GM12801 (cell line): ENCODE measurements around the gene COL17A1.

ENCODE experiments used
- TF ChIP-seq, protein P1 (sequence below): IDR thresholded peaks from one replicate; pipeline ENCODE4 v1.5.1; 2011; ENCODE audit warnings: control low read depth; ENCODE audit not compliant: insufficient read length; ENCODE audit errors: extremely low read depth

Gene COL17A1

DNA sequence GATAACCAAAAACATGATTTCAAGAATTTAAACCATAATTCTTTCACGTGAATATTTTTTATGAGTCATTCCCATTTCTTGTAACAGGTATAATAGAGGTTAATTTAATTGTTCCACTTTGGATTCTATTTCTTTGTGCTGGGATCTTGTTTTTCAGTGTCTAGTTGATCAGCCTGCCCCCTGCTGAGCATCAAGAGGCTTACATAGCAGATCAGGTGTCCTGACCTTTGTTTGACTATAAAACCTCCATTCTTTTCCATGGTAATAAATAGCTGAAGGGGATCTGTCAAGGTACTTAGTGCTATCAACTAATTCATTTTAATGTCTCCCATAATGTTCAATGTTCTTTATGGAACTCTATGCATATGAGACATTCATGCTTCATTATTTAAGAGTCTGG lies 4.9 kb downstream of the COL17A1 start:
- TF ChIP-seq, protein P1, sequence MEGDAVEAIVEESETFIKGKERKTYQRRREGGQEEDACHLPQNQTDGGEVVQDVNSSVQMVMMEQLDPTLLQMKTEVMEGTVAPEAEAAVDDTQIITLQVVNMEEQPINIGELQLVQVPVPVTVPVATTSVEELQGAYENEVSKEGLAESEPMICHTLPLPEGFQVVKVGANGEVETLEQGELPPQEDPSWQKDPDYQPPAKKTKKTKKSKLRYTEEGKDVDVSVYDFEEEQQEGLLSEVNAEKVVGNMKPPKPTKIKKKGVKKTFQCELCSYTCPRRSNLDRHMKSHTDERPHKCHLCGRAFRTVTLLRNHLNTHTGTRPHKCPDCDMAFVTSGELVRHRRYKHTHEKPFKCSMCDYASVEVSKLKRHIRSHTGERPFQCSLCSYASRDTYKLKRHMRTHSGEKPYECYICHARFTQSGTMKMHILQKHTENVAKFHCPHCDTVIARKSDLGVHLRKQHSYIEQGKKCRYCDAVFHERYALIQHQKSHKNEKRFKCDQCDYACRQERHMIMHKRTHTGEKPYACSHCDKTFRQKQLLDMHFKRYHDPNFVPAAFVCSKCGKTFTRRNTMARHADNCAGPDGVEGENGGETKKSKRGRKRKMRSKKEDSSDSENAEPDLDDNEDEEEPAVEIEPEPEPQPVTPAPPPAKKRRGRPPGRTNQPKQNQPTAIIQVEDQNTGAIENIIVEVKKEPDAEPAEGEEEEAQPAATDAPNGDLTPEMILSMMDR = no peak

DNA sequence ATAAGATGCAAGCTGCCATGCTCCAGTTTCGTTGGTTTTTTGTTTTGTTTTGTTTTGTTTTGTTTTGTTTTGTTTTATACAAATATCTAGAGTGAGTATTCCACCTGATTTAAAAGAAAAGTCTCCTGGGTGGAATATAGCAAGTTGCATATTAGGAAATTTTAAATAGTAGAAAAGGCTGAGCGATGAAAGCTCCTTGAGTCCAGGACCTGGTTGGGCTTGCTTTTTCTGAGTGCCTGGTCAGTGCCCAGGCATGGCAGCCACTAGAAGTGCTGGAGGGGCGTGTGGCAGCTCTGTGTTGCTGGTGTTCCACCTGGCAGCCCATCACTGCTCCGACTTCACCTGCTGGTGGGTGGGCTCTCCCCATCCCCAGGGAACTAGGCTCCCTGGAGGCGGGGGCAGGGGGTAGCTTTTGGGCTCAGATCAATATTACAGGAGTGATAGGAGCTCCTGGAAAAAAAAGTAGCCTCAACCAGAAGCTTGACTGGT lies 8.0 kb downstream of the COL17A1 start:
- TF ChIP-seq, protein P1 = no peak

DNA sequence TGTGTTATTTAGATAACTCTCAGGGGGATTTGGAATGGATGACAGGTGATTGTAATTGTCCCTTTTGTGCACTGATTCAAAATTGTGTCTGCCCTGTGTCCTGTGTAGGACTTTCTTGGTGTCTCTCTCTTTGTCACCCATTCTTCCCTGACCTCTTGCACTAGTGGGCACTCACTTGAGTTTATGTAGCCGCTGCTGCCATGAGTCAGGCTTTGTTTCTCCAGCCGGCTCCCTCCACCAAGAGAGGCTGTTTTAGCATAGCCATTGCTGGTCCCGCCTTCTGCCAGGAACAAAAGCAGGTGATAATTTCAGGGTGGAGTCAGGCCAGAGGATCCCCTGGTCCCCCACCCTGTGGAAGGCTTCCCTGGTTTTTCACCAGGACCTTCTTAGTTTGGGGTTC lies 8.4 kb downstream of the COL17A1 start:
- TF ChIP-seq, protein P1 = no peak

DNA sequence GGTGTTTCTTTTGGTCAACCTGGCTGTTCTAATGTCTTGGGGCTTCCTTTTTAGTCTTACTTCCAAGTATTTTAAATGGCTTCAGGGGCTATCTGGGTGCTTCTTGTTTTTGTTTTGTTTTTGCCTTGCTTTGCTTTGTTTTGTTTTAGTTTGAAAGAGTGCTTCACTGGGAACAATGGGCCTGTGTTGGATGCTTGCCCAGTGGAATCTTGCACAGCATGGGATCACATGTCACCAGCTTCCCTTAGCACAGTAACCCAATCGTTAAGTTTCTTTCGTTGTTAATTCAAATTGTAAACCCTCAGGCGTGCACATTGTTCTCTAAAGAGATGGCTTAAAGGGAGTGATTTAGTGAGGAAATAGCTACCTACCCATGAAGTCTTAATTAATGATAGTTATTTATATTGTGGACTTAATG lies 8.9 kb downstream of the COL17A1 start:
- TF ChIP-seq, protein P1 = no peak

DNA sequence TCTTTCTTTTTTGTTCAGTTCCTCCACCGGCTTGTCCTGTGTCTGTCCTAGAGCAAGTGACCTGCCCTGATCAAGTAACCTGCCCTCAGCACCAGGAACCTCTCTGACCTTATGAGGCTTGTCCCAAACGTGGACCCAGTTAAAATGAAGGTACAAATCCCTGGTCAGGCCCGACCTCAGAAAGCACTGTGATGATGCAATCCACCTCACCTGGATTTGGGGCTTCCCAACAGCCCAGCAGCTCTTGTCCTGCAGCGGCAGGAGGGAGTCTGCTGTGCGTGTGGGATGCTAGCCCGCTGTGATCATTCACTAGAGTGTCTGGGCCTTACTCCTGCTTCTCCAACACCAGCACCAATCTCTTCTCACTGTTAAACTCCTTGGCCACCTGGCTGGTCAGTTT lies 11.2 kb downstream of the COL17A1 start:
- TF ChIP-seq, protein P1 = no peak

DNA sequence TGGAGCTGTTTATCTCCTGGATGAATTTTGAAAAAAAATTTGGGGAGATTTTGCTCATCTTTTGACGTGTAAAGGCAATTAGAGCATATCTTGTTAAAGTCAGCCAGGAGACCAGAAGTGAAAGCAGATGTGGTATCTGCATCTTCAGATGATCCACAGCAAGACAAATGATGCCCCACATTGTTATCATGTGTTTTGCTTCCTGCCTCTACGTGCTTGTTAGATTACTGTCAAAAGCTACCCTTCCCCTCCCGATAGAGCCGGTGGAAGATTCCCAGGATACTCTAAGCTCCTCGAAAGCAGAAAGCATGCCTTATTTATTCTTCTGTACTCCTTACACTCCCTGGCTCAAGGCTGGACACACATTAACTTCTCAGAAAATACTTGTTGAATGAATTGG lies 12.9 kb downstream of the COL17A1 start:
- TF ChIP-seq, protein P1 = no peak

DNA sequence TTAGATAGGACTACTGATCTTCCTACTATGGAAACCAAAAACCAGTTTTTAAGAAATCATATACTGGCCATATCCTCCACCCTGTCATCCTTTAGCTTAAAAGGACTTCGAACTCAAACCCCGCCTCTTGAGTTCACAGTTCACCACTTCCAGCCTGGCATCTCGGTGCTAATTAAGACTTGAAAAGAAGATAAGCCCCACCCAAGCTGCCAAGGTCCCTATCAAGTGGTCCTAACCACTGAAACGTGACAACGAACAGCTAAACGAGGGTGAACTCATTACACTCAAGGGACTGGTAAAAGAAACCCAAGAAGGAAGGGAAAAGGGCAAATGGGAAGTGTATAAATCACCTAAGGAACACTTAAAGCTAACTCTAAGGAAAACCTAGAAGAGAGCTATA lies 16.1 kb downstream of the COL17A1 start:
- TF ChIP-seq, protein P1 = no peak

DNA sequence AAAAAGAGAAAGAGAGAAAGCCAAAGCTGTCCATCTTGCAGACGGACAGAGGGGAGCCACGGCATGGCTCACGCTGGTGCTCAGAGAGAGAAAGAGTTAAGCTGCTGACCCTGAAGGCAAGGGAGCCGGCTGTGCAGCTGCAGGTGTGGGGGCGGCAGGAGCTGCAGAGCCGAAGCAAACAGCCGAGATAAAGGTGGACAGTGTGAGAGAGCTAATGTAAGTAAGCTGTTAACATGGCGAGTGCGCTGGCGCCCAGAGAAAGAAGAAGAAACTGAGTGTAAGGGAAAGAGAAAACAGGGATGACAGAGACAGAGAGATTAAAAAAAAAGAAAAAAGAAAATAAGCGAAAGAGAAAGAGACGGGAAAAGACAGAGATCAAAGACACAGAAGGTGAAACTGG lies 18.2 kb downstream of the COL17A1 start:
- TF ChIP-seq, protein P1 = no peak
